ENCODE measurements around the gene LRTM2. TPM values are rescaled to one million over a fixed set of nuclear protein-coding genes. Genes with fewer than 3 reads are reported as not detected.
A peak's percentile ranks its signal among the peaks of the same experiment; 100 is the strongest.

Gene LRTM2
- total RNA-seq, 1 donor, result not detected

DNA sequence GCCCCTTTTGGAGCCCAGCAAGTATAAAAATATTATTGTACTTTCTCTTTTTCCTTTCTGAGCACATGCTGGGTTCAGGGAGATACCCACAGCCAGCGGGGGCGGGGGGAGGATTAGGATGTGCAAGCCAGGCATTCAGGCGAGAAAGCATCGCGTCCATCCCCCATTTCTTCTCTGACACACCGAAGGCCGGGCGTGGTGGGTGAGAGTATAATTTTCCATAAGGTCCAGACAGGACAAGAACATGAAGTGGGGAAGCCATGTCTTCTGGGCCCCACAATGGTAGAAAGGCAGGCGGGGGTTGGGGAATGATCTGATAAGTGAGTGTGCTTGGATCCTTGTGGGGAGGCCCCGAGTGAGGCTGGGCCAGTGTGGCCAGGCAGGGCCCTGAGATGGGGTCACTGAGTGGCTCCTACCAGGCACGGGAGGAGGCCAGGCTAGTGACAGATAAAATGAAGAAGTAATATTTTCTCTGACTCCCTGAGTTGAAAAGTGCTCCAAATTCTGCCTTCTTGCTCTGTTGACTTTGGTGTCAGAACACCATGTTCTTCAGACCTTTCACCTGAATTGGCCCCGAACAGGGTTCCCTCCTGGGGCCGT, 10.7 kb upstream of the LRTM2 start:
- no peak for TF ChIP-seq CTCF (IDR thresholded peaks at IDR 0.05; ENCODE audit: extremely low read depth, low read depth, low read length)
- no peak for DNase-seq (ENCODE audit: insufficient read length, low spot score, missing footprints)
- Histone ChIP-seq H4K20me1 (ENCODE audit: insufficient read depth, low read length) (no peaks in the 10 kb centered on the region), H3K27me3 (ENCODE audit: insufficient read depth, low read length) (peaks cover 11% of the 10 kb centered on the region), H3K4me3 (ENCODE audit: insufficient read depth, low read length) (no peak overlapping the region), H3K9me3 (ENCODE audit: low read depth, low read length) (no peaks in the 10 kb centered on the region), H3K79me2 (ENCODE audit: insufficient read depth, low read length) (no peaks in the 10 kb centered on the region), H3K4me2 (ENCODE audit: insufficient read depth, low read length) (no peak overlapping the region), H2AFZ (ENCODE audit: low read length) (peak overlapping the region; percentile 37), H3K4me1 (ENCODE audit: insufficient read depth, low read length) (peaks cover 2% of the 10 kb centered on the region), H3K27ac (ENCODE audit: low read depth, low read length) (no peak overlapping the region), H3K36me3 (ENCODE audit: insufficient read depth, low read length) (no peaks in the 10 kb centered on the region)

DNA sequence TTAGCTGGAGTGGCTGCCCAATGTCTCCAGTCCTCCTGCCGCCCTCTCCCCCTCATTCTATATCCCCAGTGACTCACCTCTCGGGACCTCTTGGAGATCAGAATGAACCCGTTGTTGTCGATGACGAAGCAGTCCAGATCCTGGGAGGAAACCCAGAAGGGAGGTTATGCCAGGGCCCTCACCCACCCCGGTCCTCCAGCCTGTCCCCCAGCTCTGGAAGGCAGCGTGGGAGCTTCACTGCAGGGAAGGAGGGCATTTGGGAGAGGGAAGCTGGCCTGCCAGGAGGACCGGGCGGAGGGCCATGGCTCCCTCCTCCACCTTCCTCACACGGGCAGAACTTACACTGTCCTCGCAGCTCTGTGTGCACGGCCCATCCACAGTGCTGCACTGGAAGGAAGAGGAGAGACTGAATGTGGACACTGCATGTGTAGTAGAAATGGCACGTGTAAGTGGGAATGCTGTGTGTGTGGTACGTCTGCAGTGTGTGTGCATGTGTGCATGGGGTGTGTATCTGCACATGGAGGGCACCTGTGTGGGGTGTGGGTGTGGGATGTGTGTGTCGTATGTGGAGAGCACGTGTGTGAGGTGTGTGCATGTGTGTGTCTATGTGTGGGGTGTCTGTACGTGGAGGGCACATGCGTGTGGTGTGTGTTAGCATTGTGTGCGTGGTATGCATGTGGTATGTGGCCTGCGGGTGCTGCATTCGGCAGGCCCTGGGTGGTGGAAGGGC, 10.0 kb upstream of the LRTM2 start:
- Histone ChIP-seq H3K4me1 (ENCODE audit: insufficient read depth, low read length) (no peaks in the 10 kb centered on the region), H2AFZ (ENCODE audit: low read length) (peak overlapping the region; percentile 37), H3K4me2 (ENCODE audit: insufficient read depth, low read length) (peak overlapping the region; percentile 2), H3K4me3 (ENCODE audit: insufficient read depth, low read length) (no peak overlapping the region), H3K9me3 (ENCODE audit: low read depth, low read length) (no peaks in the 10 kb centered on the region), H3K27me3 (ENCODE audit: insufficient read depth, low read length) (peaks cover 13% of the 10 kb centered on the region), H3K36me3 (ENCODE audit: insufficient read depth, low read length) (no peaks in the 10 kb centered on the region), H4K20me1 (ENCODE audit: insufficient read depth, low read length) (no peaks in the 10 kb centered on the region), H3K27ac (ENCODE audit: low read depth, low read length) (no peak overlapping the region), H3K79me2 (ENCODE audit: insufficient read depth, low read length) (no peaks in the 10 kb centered on the region)
- no peak for TF ChIP-seq CTCF (IDR thresholded peaks at IDR 0.05; ENCODE audit: extremely low read depth, low read depth, low read length)
- DNase-seq (ENCODE audit: insufficient read length, low spot score, missing footprints), result peak; percentile 94

DNA sequence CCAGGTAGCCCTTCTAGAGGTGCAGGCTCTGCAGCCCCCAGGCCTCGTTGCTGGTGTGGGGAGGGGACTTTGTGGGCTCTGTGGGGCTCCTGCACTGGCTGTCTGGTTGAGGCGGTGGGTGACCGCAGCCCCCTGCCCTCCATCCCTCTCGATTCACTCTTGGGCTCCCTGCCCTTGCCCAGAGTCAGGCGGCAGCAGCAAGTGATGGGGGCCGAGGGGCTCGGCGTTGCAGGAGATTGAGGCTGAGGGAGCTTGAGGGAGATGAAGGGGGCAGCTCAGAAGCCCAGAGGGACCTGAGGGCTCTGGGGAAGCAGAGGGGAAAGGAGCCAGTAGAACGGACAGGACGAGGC, 9.5 kb upstream of the LRTM2 start:
- no peaks in the 10 kb centered on the region for H4K20me1 ChIP-seq (ENCODE audit: insufficient read depth, low read length)
- peaks cover 18% of the 10 kb centered on the region for H3K27me3 ChIP-seq (ENCODE audit: insufficient read depth, low read length)
- no peak overlapping the region for H3K4me2 ChIP-seq (ENCODE audit: insufficient read depth, low read length)
- no peaks in the 10 kb centered on the region for H3K79me2 ChIP-seq (ENCODE audit: insufficient read depth, low read length)
- no peaks in the 10 kb centered on the region for H3K36me3 ChIP-seq (ENCODE audit: insufficient read depth, low read length)
- peak; percentile 31 for DNase-seq (ENCODE audit: insufficient read length, low spot score, missing footprints)
- H3K4me3 ChIP-seq (ENCODE audit: insufficient read depth, low read length), result no peak overlapping the region
- H2AFZ ChIP-seq (ENCODE audit: low read length), result no peak overlapping the region
- no peak for TF ChIP-seq CTCF (IDR thresholded peaks at IDR 0.05; ENCODE audit: extremely low read depth, low read depth, low read length)
- no peaks in the 10 kb centered on the region for H3K9me3 ChIP-seq (ENCODE audit: low read depth, low read length)
- H3K27ac ChIP-seq (ENCODE audit: low read depth, low read length), result no peak overlapping the region
- no peaks in the 10 kb centered on the region for H3K4me1 ChIP-seq (ENCODE audit: insufficient read depth, low read length)

DNA sequence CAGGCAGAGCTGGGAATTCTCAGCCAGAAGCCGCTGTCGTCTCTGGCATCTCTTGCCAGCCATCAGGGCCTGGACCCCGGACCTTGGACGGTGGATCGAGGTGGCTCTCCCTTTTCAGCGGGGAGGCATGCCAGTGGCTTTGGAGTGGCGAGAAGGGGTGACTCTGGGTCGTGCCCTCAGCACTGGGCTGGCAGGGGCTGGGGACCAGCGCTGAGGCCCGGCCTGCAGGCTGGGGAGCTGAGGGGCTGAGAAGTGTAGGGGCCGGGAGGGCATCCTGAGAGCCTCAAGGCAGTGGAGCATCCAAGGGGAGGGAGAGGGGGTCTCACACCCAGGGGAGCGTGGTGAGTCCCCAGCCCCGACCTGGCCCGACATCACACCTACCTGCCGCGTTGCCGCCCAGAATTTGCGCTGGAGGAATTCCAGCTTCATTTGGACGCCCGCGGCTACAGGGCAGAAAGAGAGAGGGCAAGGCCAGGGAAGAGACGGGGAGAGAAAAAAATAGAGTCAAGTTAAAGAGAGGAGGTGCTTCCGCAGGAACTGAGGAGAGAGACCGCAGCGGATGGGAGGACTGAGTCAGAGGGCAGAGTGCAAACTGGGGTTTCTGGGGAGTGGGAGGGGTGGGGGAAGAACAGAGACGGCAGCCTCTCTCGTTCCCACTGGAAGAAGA, 9.0 kb upstream of the LRTM2 start:
- Histone ChIP-seq H3K9me3 (ENCODE audit: low read depth, low read length) (no peaks in the 10 kb centered on the region), H3K27ac (ENCODE audit: low read depth, low read length) (no peak overlapping the region), H4K20me1 (ENCODE audit: insufficient read depth, low read length) (no peaks in the 10 kb centered on the region), H3K4me3 (ENCODE audit: insufficient read depth, low read length) (no peak overlapping the region), H3K27me3 (ENCODE audit: insufficient read depth, low read length) (peaks cover 24% of the 10 kb centered on the region), H3K4me2 (ENCODE audit: insufficient read depth, low read length) (no peak overlapping the region), H3K4me1 (ENCODE audit: insufficient read depth, low read length) (no peaks in the 10 kb centered on the region), H2AFZ (ENCODE audit: low read length) (no peak overlapping the region), H3K79me2 (ENCODE audit: insufficient read depth, low read length) (no peaks in the 10 kb centered on the region), H3K36me3 (ENCODE audit: insufficient read depth, low read length) (no peaks in the 10 kb centered on the region)
- peak; percentile 65 for DNase-seq (ENCODE audit: insufficient read length, low spot score, missing footprints)
- TF ChIP-seq CTCF (IDR thresholded peaks at IDR 0.05; ENCODE audit: extremely low read depth, low read depth, low read length), result no peak

All from osteoblast (primary cell).